Activated T-helper 9 cell treated with anti-CD3 and anti-CD28 coated beads, Interleukin-2, amount 50 U/mL, for 16 hours (primary cell): ENCODE measurements around the gene CR1.
A peak's percentile ranks its signal among the peaks of the same experiment; 100 is the strongest.
"Not testable (repeated sequence)": the region's sequence is repeated elsewhere in the genome, so short reads cannot be mapped to it uniquely, and the experiment has no call there.

Experiments
- DNase-seq: peaks from one replicate; pipeline ENCODE4 v3.0.0-alpha.2; 2020; ENCODE audit warnings: low read depth

The CR1 gene

GRCh38 chr1:207495801-207496792 is at the start of gene CR1:
CR1 (plus strand) TSS chr1:207496157; CDS start chr1:207496268, 111 bp downstream.
- DNase-seq = no peak

GRCh38 chr1:207453710-207454045 is 42.3 kb upstream of the CR1 start:
- no peak for DNase-seq

GRCh38 chr1:207454046-207454964 is 41.7 kb upstream of the CR1 start, which contains the start of gene CR2:
CR2 (plus strand) TSS chr1:207454328; CDS start chr1:207454419, 91 bp downstream.
- peak; percentile 28 for DNase-seq

DNA sequence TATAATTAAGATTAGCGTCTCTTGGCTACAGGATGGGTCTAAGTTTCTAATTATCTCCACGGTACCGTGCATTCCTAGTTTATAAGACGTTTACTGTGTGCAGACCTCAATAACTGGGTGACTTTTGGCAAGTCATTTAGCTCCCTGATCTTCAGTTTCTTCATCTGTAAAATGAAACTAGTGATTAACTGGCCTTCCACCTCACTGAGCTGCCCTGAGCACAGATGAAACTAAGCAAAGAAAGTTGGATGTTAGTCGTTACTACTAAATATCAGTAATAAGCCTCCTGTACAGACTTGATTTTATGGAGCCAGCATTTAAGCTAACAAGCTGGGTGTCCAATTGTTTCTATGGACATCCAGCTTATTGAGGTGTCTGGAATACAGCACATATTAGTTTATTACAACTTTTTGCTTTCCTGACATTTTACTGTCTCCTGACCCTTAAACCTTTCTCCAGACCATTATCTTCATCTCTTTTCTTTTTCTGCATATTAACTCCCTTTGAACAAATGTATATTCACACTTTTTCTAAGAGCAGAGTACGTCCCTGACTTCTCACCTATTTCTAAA is 40.7 kb upstream of the CR1 start:
- no peak for DNase-seq

- DNase-seq = no peak
These were observed 37.5 kb upstream of the CR1 start for GRCh38 chr1:207458414-207458813.

DNA sequence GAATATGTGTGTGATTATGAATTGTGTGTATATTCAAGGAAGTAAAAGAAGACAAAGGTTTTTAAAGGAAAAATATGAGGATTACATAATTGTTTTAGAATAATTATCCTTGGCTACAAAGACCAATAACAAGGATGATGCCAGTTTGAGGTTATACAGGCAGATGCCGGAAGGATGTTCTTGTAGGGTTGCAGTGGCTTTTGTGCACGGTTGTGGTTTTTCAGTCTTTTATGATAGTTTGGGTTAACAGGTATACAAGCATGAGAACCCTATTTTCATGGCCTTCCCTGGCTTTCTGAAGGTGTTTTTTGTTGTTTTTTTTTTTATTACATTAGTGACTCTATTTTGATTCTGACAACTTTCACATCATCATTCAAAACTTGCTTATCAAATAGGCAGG is 36.9 kb upstream of the CR1 start:
- peak; percentile 0 for DNase-seq

DNA sequence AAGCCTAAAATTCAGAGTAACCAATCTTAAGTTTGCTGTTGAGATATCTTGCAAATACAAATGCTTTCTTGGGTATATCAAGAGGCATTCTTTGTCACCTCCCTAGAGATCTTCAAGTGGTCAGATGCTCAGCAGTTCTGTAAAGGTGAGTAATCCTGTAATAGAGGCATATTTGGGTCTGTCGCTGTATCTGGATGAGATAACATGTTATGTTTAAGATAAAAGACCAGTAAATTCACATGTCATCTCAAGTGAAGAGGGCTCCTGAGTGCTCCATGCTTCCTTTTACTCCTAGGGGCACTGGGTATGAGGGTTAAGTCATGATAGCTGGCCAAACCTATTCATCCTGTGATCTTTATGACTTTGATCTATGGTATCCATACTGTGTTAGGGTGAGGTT is 34.3 kb upstream of the CR1 start:
- no peak for DNase-seq

DNA sequence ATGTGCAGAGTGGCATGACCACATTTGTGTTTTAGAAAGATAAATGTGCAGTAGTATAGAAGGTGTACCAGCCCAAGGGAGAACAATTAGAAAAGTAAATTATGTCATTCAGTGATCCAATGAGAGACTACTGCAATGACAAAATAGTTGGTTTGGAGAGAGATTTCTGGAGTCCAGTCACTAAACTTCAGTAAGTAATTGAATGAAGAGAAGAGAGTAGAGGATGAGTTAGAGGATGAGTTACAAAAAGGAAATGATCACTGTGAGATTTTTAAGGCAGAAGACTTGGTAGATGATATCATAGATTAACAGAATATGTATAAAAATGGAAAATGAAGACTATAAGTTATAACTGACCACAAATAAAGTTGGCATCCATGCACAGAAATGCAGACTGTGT is 33.4 kb upstream of the CR1 start:
- DNase-seq = no peak

- no peak for DNase-seq
These were observed 32.9 kb upstream of the CR1 start for GRCh38 chr1:207463021-207463420.

GRCh38 chr1:207463571-207463970 is 32.4 kb upstream of the CR1 start:
- no peak for DNase-seq

DNA sequence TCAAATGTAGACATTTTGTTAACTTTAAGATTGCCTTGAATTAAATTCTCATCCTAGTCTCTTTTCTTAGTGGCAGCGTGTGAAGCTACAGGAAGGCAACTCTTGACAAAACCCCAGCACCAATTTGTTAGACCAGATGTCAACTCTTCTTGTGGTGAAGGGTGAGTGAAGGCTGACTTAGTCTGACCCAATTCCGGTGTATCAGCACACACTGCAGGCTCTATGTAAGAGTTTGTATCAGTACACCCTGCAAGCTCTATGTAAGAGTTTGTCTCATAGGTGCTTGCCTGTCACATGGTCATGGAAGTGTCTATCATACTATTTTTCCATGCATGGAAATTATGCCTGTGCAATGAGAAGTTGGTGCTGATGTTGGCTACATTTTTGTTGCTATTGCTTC is 25.0 kb upstream of the CR1 start:
- DNase-seq = no peak

GRCh38 chr1:207474210-207474609 is 21.7 kb upstream of the CR1 start:
- no peak for DNase-seq

DNA sequence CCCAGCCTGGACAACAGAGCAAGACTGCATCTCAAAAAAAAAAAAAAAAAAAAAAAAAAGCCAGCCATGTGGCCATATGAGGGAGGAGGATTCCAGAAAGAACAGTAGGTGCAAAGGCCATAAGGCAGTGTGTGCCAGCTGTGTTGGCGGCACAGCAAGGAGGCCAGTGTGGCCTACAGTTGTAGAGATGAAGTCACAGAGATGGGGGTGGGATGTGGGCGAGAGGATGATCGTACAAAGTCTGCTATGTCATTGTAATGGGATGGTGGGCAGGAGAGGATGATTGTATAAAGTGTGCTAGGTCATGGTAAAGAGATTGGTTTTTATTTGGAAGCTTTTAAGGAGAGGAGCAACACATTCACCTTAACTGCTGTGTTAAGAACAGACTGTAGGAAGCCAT is 9.8 kb upstream of the CR1 start:
- no peak for DNase-seq

DNA sequence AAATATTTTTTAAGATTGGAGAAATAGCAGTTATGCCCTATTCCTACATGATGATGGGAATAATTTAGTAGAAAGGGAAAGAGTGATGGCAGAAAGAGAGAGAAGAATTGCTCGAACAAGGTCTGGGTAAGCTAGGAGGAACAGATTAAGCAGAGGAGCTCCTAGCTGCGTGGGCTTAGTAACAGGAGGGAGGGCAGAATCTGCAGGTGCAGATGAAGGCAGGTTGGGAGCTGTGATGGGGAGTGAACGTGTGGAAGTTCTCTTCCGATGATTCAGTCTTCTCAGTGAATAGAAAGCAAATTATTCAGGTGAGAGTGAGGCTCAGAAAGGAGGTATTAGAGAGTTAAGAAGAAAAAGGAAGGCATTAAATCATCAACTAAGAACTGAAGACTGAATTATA is 8.3 kb upstream of the CR1 start:
- no peak for DNase-seq

DNA sequence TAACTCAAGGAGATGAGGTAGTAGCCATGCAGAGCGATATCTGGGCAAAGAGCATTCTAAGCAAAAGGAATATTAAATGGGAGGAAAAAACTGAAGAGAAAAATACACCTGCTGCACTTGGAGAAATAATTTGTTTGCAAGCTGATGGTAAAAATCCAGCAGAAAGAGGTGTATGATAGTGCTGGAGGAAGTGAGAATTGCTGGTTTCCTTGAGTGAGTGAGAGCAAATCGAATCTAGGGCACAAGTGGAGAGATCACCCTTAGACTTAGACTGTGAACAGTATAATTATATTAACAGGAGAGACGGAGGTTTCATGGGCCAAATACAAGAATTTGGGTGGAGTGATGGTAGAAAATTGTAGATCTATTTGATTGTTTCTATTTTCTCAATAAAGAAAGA is 2.7 kb upstream of the CR1 start:
- no peak for DNase-seq

GRCh38 chr1:207494171-207494570 is 1.8 kb upstream of the CR1 start:
- DNase-seq = no peak

DNA sequence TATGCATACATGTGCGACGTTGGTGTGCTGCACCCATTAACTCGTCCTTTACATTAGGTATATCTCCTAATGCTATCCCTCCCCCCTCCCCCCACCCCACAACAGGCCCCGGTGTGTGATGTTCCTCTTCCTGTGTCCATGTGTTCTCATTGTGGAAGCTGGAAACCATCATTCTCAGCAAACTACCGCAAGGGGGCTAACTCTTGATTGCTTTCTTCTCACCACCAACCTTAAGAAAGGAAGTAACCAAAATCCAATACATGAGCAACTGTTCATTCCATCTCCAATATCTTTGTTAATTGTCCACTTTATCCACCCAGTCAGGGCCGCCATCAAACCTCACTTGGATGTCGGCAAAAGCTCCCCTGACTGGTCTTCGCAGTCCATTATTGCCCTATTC is 676 bp upstream of the CR1 start:
- not testable (repeated sequence) for DNase-seq

DNA sequence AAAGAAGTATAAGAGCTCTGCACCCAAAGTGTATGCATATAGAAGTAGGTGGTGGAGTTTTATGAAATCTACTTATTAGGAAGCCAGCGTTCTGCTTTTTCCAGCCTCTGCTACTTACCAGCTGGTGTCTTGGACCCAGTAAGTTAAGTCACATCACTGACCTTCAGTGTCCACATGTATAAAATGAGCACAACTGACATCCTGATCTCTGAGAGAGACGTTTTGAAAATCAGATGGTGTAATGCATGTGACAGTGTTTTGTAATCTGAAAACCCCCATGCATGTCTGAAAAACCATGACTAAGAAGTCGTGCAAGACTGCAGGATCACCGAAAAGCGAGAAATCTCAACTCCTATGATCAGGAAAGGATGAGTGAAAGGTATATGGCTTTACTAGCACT is 2.0 kb downstream of the CR1 start:
- no peak for DNase-seq

GRCh38 chr1:207499573-207499972 is 3.6 kb downstream of the CR1 start:
- peak; percentile 49 for DNase-seq

GRCh38 chr1:207500306-207500705 is 4.3 kb downstream of the CR1 start:
- DNase-seq = no peak

- DNase-seq = no peak
These were observed 5.1 kb downstream of the CR1 start for GRCh38 chr1:207501071-207501470.

DNA sequence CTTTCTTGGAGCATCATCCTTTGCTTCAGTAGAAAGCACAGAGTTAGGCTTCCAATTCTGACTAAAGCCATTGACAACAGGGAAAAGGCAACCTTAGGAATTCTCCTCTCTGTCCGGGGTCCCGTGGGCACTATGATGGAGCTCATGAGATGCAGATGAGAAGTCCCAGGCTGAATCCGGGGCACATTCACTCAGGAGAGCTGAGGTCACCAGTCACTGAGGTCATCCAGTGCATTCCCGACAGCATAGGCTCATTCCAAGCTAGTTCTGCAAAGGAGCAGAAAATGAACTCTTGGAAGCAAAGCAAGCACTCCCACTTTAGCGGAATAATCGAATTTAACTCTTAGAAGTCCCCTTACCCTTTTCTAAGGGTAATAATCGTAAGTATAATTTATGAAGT is 6.8 kb downstream of the CR1 start:
- no peak for DNase-seq

GRCh38 chr1:207503950-207504349 is 8.0 kb downstream of the CR1 start:
- no peak for DNase-seq
